Effector memory CD4-positive, alpha-beta T cell (primary cell): ENCODE measurements around the gene PARVG.

Experiments used
- DNase-seq, 3 donors: peaks; one replicate each; pipeline ENCODE4 v3.0.0-alpha.2; 2020
- H3K27ac ChIP-seq: 2 replicates; pipeline ENCODE4 v1.7.0; 2013; ENCODE audit warnings: mild to moderate bottlenecking, low read length, moderate library complexity; ENCODE audit not compliant: insufficient read depth, poor library complexity, severe bottlenecking
- H3K27me3 ChIP-seq: replicated peaks from 2 replicates; pipeline ENCODE4 v1.7.0; 2013; ENCODE audit warnings: mild to moderate bottlenecking, low read length; ENCODE audit not compliant: insufficient read depth, control insufficient read depth, poor library complexity, severe bottlenecking
- H3K36me3 ChIP-seq: 2 replicates; pipeline ENCODE4 v1.7.0; 2013; ENCODE audit warnings: mild to moderate bottlenecking, low read length, moderate library complexity; ENCODE audit not compliant: control insufficient read depth, insufficient read depth
- H3K4me1 ChIP-seq: 2 replicates; pipeline ENCODE4 v1.7.0; 2013; ENCODE audit warnings: low read length, mild to moderate bottlenecking; ENCODE audit not compliant: control insufficient read depth, insufficient read depth, poor library complexity, severe bottlenecking
- H3K4me3 ChIP-seq: 2 replicates; pipeline ENCODE4 v1.7.0; 2013; ENCODE audit warnings: low read length, low read depth, mild to moderate bottlenecking; ENCODE audit not compliant: insufficient read depth, poor library complexity, severe bottlenecking
- H3K9me3 ChIP-seq: 2 replicates; pipeline ENCODE4 v1.7.0; 2013; ENCODE audit warnings: mild to moderate bottlenecking, low read length, moderate library complexity; ENCODE audit not compliant: control insufficient read depth

The PARVG gene

DNA sequence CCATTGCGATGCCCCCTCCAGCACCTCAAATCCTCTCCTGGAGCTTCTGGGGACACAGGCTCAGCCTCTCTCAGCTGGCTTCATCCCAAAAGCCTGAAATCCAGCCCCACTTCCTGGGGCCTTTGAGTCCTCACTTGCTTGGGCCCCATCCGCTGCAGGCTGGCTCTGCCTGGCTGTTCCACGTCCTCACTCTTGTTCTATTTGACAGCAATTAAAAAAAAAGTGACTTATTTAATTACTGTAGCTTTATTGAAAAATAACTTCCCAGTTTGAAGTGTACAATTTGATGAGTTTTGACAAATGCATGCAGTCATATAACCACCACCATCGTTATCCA is 27.2 kb downstream of the PARVG start:
- Histone ChIP-seq H3K27me3 (no peaks in the 10 kb centered on the region), H3K36me3 (no peaks in the 10 kb centered on the region), H3K4me3 (no peak overlapping the region), H3K4me1 (no peaks in the 10 kb centered on the region), H3K27ac (no peak overlapping the region), H3K9me3 (peaks cover 3% of the 10 kb centered on the region)
- no peak for DNase-seq

DNA sequence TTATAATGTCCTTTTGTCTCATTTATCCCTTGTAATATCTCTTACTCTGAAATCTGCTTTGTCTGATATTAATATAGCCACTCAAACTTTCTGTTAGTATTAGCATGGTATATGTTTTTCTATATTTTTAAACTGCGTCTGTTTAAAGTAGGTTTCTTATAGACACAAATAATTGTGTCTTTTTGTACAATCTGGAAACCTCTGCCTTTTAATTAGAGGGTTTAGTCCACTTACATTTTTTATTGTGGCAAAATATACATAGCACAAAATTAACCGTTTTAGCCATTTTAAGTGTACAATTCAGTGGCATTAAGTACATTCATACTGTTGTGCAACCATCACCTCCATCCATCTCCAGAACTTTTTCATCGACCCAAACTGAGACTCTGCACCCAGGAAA is 28.6 kb downstream of the PARVG start:
- H3K27me3 ChIP-seq, result no peaks in the 10 kb centered on the region
- H3K4me1 ChIP-seq, result no peaks in the 10 kb centered on the region
- H3K36me3 ChIP-seq, result no peaks in the 10 kb centered on the region
- no peak for DNase-seq
- no peak overlapping the region for H3K27ac ChIP-seq
- H3K4me3 ChIP-seq, result no peak overlapping the region
- H3K9me3 ChIP-seq, result peaks cover 3% of the 10 kb centered on the region

DNA sequence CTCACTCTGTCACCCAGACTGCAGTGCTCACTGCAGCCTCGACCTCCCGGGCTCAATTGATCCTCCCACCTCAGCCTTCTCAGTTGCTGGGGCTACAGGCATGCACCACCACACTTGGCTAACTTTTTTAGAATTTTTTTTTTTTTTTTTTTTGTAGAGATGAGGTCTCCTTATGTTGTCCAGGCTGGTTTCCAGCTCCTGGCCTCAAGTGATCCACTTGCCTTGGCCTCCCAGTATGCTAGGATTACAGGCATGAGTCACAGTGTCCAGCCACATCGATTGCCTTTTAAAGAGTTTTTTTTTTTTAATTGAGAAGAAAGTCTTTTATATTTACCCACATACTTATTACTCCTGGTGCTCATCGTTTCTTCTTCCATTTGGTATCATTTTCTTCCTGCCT is 30.0 kb downstream of the PARVG start:
- no peaks in the 10 kb centered on the region for H3K36me3 ChIP-seq
- H3K27me3 ChIP-seq, result no peaks in the 10 kb centered on the region
- peaks cover 3% of the 10 kb centered on the region for H3K9me3 ChIP-seq
- no peak overlapping the region for H3K4me3 ChIP-seq
- DNase-seq, result no peak
- no peak overlapping the region for H3K27ac ChIP-seq
- no peaks in the 10 kb centered on the region for H3K4me1 ChIP-seq

DNA sequence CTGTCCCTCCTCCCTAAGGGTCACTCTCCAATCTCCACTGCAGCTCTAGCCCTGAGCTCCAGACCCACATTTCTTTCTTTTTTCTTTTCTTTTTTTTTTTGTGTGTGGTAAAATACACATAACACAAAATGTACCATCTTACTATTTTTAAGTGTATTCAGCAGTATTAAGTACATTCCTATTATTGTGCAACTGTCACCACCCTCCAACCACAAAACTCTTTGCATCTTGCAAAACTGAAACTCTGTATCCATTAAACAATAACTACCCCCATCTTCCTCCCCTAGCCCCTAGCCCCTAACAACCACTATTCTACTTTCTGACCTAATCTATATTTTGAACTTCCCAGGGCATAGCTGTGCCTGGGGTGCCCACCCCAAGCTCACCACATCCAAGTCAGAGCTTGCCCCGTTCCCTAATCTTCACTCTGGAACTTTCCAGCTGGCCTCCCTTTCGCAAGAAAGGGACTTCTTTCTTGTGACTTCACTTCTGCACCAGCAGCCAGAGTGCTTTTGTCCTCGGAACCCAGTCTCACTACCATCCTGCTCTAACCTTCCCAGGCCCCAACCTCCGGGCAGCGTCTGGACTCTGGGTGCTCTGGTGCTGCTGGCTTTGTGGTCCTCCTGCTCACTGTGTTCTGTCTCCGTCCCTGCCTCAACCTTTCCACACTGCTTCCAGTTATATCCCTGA is 30.7 kb downstream of the PARVG start:
- Histone ChIP-seq H3K9me3 (peaks cover 3% of the 10 kb centered on the region), H3K36me3 (no peaks in the 10 kb centered on the region), H3K27ac (no peak overlapping the region), H3K4me3 (no peak overlapping the region), H3K27me3 (no peaks in the 10 kb centered on the region), H3K4me1 (no peaks in the 10 kb centered on the region)
- no peak for DNase-seq

DNA sequence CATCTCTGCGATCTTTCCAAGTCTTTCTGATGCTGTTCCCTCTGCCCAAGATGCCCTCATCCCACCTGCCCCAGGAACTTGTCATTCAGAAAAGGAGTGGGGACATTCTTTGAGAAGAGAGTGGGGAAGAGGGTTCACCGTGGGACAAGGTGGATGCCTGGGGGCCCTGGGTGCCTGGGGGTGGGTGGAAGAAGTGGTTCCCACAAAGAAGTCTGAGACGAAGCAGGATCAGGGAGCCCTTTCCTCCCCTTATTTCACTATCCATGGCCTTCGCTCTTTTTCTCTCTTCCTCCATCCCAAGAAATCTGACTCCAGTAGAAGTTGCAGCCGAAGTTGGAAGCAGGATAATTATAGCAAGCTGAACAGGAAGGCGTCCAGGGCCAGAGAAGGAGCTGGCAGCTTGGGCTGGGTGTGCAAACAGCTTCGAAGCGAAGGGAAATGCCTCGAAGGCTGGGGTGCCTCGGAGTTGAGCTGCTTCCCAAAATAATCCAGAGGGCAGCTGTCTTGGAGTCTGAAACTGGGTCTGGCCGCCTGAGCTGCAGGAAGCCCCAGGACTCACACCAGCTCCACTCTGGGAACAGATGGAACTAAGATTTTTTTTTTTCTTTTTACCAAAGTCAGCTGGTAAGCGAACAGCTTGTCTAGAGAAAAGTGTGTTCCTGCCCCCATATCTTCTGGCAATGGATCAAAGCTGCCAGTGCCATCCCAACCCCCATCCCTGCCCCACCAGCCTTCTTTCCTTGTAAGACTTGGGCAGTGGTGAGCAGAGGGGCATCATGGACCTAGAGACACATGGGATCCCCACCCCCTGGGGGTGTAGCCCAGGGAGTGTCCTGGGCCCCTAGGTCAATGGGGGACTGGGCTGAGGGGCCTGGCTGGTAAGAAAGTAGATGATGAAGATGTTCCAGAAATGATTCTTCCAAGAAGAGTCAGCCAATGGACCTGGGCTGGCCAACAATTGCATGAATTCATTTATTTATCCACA is 31.5 kb downstream of the PARVG start:
- H3K4me3 ChIP-seq, result no peak overlapping the region
- H3K4me1 ChIP-seq, result no peaks in the 10 kb centered on the region
- H3K27ac ChIP-seq, result no peak overlapping the region
- no peaks in the 10 kb centered on the region for H3K27me3 ChIP-seq
- H3K9me3 ChIP-seq, result peaks cover 3% of the 10 kb centered on the region
- H3K36me3 ChIP-seq, result no peaks in the 10 kb centered on the region
- no peak for DNase-seq

DNA sequence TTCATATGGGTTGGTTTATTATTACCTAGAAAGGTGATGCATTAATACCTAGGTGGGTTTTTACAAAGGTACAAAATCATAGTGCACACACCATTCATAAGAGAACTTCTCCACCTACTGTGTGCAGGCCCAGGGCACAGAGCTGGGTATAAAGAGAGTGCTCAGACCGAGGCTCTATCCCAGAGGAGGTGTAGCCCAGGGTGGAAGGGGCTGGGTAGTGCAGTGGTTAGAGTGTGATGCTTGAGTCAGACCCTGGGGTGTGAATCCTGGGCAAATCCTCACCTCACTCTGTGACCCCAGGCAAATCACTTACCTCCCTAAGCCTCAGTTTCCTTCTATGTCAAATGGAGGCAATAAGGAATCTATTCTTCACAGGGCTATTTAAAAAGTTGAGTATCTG is 32.2 kb downstream of the PARVG start:
- H3K36me3 ChIP-seq, result no peaks in the 10 kb centered on the region
- no peaks in the 10 kb centered on the region for H3K27me3 ChIP-seq
- H3K9me3 ChIP-seq, result peaks cover 3% of the 10 kb centered on the region
- DNase-seq, result no peak
- H3K4me3 ChIP-seq, result no peak overlapping the region
- H3K4me1 ChIP-seq, result no peaks in the 10 kb centered on the region
- no peak overlapping the region for H3K27ac ChIP-seq

DNA sequence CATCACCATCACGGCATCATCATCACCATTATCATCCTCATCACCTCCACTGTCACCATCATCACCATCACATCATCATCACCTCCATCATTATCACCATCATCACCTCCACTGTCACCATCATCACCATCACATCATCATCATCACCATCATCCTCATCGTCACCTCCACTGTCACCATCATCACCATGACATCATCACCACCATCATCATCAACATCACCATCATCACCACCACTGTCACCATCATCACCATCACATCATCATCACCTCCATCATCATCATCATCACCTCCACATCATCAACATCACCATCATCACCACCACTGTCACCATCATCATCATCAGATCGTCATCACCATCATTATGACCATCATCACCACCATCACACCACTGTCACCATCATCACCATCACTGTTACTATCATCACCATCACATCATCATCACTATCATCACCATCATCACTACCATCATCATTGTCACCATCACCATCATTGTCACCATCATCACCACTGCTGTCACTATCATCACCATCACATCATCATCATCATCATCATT is 32.8 kb downstream of the PARVG start:
- H3K27ac ChIP-seq, result no peak overlapping the region
- DNase-seq, result no peak
- no peaks in the 10 kb centered on the region for H3K36me3 ChIP-seq
- no peaks in the 10 kb centered on the region for H3K27me3 ChIP-seq
- H3K4me1 ChIP-seq, result no peaks in the 10 kb centered on the region
- H3K4me3 ChIP-seq, result no peak overlapping the region
- peaks cover 3% of the 10 kb centered on the region for H3K9me3 ChIP-seq

DNA sequence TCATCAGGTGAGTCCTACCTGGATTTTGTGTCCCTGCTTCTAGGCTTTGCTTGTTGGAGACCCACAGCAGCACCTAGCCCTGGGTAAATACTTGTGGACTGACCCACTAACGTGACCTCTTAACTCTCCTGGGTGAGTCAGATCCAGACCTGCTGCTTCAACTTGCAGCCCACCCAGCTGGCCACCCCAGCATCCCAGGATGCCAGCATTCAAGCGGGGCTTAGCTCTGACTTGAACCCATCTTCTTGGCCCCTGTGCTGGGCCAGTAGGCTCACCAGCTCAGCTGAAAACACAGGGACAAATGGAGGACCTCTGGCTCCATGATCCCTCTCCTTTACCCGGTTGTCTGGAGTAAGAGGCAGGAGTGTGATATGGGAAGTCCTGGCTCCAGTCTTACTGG is 33.5 kb downstream of the PARVG start:
- Histone ChIP-seq H3K4me3 (no peak overlapping the region), H3K4me1 (no peaks in the 10 kb centered on the region), H3K27ac (no peak overlapping the region), H3K9me3 (peaks cover 3% of the 10 kb centered on the region), H3K36me3 (no peaks in the 10 kb centered on the region), H3K27me3 (no peaks in the 10 kb centered on the region)
- no peak for DNase-seq

DNA sequence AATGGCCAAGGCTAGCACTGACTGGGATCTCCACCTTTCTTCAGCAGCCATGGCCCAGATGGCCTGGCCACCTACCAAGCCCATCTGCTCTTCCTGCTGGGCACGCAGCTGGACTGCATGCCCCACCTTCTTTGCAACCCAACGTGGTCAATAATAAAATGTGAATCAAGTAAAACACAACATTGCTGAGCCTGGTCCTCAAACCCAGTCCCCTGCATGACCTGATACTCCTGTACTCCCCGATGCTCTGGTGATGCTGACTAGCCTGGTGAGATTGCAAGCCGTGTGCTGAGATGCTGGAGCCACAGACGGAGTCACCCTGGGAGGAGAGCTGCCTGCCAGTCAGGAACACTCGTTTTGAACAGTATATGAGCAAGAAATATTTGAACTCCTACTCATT is 34.0 kb downstream of the PARVG start:
- no peaks in the 10 kb centered on the region for H3K27me3 ChIP-seq
- no peaks in the 10 kb centered on the region for H3K36me3 ChIP-seq
- no peaks in the 10 kb centered on the region for H3K4me1 ChIP-seq
- H3K4me3 ChIP-seq, result no peak overlapping the region
- no peaks in the 10 kb centered on the region for H3K9me3 ChIP-seq
- no peak for DNase-seq
- H3K27ac ChIP-seq, result no peak overlapping the region

DNA sequence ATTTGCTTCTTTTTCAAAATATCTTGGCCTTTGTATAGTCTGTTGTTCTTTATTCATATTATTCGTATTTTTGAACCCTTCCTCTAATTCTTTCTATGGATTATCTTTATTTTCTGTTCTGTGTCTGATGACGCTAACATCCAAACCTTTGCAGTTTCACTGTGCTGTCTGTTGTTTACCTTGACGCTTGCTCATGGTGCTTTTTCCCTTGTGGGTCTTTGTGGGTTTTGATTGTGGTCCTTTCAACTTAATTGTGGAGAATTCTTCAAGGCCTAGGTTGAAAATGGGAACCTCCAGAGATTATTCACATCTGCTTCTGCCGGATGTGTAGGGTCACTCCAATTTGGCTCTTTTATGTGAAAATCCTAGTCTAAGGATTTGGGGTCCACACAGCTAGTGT is 34.6 kb downstream of the PARVG start:
- Histone ChIP-seq H3K4me3 (no peak overlapping the region), H3K27ac (no peak overlapping the region), H3K9me3 (no peaks in the 10 kb centered on the region), H3K27me3 (no peaks in the 10 kb centered on the region), H3K36me3 (no peaks in the 10 kb centered on the region), H3K4me1 (no peaks in the 10 kb centered on the region)
- no peak for DNase-seq
